Measurements from ENCODE around the gene ABCA2.

DNA sequence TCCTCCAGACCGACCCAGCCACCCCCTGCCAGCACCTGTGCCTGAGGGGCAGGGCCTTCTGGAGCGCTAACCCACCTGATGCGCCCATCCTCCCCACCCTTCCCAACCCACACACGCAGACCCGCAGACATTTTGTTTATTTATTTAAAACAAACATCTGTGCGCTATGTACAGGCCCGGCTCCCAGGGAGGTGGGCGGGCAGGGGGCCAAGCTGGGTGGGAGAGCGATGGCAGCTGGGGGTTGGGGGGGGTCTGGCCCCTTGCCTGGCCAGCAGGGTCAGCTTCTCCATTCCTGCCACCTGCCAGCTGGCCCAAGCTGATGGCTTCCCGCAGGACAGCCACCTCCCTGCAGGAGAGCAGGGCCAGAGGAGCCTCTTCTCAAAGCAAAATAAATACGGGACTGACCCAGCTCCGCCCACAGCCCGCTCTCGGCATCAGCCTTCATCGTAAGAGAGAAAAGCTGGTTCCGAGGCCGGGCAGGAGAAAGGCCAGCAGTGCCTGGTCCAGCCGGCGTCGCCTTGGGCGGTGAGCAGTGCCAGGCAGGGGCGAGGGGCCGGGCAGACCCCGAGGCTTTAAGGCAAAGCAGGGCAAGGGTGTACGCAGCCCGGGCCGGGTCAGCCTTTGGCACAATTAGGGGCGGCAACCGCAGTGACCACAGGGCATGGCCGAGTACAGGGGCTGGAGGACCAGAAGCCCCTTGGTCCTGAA is 20.8 kb downstream of the ABCA2 start:
- TF ChIP-seq, protein P1, sequence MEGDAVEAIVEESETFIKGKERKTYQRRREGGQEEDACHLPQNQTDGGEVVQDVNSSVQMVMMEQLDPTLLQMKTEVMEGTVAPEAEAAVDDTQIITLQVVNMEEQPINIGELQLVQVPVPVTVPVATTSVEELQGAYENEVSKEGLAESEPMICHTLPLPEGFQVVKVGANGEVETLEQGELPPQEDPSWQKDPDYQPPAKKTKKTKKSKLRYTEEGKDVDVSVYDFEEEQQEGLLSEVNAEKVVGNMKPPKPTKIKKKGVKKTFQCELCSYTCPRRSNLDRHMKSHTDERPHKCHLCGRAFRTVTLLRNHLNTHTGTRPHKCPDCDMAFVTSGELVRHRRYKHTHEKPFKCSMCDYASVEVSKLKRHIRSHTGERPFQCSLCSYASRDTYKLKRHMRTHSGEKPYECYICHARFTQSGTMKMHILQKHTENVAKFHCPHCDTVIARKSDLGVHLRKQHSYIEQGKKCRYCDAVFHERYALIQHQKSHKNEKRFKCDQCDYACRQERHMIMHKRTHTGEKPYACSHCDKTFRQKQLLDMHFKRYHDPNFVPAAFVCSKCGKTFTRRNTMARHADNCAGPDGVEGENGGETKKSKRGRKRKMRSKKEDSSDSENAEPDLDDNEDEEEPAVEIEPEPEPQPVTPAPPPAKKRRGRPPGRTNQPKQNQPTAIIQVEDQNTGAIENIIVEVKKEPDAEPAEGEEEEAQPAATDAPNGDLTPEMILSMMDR (conservative IDR thresholded peaks at IDR 0.05; ENCODE audit: low read length), result no peak
- no peak for TF ChIP-seq EZH2phosphoT487 (IDR thresholded peaks at IDR 0.05; ENCODE audit: borderline replicate concordance)
